ENCODE results near the gene CCDC146. TPM values are rescaled to one million over a fixed set of nuclear protein-coding genes. Genes with fewer than 3 reads are reported as not detected.

CCDC146 gene
- total RNA-seq, 1 experiment from 2014 or later = 1.1 TPM

DNA sequence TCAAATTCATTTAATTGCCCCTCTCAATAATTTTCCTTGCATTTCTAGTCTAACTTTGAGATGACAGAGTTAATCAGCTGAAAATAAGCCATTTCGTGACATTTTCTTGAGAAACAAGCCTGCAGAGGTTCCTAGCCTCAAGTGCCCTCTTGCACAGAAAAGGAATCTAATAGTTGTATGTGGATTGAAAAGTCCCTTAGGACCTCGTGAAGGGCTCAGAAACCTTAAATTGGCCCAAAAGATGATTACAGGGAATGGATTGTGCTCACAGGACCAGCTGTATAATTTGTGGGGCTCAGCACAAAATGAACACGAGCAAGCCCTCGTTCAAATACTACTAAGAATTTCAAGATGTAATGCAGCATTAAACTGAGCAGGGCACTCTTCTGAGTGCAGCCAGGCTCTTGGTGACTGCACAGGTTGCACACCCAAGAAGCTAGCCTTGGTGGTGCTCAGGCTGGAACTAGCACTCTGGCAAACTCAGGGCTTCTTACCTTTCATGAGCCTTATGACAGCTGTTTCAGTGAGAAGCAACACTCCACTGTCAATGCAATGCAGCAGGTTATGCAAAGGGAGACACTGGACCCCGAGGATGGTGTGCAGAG is 191.6 kb downstream of the CCDC146 start:
- H3K27ac Mint-ChIP-seq = no peak overlapping the region
- H3K4me3 Mint-ChIP-seq = no peak overlapping the region
- ChIA-PET CTCF (no interaction called here), POLR2A (no interaction called here)
- ATAC-seq (no peak), DNase-seq (ENCODE audit: low spot score) (no peak)
- TF ChIP-seq NR3C1 (CRISPR knock-in tag; conservative IDR thresholded peaks at IDR 0.05; ENCODE audit: low read depth) (no peak), NR2C2 (CRISPR knock-in tag; IDR thresholded peaks at IDR 0.05) (no peak), PRRX2 (CRISPR knock-in tag; IDR thresholded peaks at IDR 0.05) (no peak), ESRRA (CRISPR knock-in tag; IDR thresholded peaks at IDR 0.05; ENCODE audit: borderline replicate concordance) (no peak), TP53 (CRISPR knock-in tag; IDR thresholded peaks at IDR 0.05) (no peak), GRHL2 (CRISPR knock-in tag; IDR thresholded peaks at IDR 0.05; ENCODE audit: insufficient replicate concordance, severe bottlenecking) (no peak), ZNF232 (CRISPR knock-in tag; IDR thresholded peaks at IDR 0.05) (no peak), EMX1 (CRISPR knock-in tag; IDR thresholded peaks at IDR 0.05) (no peak)
- TF ChIP-seq, protein P1, sequence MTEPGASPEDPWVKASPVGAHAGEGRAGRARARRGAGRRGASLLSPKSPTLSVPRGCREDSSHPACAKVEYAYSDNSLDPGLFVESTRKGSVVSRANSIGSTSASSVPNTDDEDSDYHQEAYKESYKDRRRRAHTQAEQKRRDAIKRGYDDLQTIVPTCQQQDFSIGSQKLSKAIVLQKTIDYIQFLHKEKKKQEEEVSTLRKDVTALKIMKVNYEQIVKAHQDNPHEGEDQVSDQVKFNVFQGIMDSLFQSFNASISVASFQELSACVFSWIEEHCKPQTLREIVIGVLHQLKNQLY (CRISPR knock-in tag; IDR thresholded peaks at IDR 0.05) = no peak
- TF ChIP-seq, protein P2, sequence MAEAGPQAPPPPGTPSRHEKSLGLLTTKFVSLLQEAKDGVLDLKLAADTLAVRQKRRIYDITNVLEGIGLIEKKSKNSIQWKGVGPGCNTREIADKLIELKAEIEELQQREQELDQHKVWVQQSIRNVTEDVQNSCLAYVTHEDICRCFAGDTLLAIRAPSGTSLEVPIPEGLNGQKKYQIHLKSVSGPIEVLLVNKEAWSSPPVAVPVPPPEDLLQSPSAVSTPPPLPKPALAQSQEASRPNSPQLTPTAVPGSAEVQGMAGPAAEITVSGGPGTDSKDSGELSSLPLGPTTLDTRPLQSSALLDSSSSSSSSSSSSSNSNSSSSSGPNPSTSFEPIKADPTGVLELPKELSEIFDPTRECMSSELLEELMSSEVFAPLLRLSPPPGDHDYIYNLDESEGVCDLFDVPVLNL (CRISPR knock-in tag; IDR thresholded peaks at IDR 0.05; ENCODE audit: borderline replicate concordance, low read depth) = no peak
- TF ChIP-seq, protein P3, sequence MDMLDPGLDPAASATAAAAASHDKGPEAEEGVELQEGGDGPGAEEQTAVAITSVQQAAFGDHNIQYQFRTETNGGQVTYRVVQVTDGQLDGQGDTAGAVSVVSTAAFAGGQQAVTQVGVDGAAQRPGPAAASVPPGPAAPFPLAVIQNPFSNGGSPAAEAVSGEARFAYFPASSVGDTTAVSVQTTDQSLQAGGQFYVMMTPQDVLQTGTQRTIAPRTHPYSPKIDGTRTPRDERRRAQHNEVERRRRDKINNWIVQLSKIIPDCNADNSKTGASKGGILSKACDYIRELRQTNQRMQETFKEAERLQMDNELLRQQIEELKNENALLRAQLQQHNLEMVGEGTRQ (CRISPR knock-in tag; IDR thresholded peaks at IDR 0.05) = no peak
- TF ChIP-seq, protein P4, sequence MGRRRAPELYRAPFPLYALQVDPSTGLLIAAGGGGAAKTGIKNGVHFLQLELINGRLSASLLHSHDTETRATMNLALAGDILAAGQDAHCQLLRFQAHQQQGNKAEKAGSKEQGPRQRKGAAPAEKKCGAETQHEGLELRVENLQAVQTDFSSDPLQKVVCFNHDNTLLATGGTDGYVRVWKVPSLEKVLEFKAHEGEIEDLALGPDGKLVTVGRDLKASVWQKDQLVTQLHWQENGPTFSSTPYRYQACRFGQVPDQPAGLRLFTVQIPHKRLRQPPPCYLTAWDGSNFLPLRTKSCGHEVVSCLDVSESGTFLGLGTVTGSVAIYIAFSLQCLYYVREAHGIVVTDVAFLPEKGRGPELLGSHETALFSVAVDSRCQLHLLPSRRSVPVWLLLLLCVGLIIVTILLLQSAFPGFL (CRISPR knock-in tag; IDR thresholded peaks at IDR 0.05; ENCODE audit: borderline replicate concordance) = no peak
- TF ChIP-seq, protein P5, sequence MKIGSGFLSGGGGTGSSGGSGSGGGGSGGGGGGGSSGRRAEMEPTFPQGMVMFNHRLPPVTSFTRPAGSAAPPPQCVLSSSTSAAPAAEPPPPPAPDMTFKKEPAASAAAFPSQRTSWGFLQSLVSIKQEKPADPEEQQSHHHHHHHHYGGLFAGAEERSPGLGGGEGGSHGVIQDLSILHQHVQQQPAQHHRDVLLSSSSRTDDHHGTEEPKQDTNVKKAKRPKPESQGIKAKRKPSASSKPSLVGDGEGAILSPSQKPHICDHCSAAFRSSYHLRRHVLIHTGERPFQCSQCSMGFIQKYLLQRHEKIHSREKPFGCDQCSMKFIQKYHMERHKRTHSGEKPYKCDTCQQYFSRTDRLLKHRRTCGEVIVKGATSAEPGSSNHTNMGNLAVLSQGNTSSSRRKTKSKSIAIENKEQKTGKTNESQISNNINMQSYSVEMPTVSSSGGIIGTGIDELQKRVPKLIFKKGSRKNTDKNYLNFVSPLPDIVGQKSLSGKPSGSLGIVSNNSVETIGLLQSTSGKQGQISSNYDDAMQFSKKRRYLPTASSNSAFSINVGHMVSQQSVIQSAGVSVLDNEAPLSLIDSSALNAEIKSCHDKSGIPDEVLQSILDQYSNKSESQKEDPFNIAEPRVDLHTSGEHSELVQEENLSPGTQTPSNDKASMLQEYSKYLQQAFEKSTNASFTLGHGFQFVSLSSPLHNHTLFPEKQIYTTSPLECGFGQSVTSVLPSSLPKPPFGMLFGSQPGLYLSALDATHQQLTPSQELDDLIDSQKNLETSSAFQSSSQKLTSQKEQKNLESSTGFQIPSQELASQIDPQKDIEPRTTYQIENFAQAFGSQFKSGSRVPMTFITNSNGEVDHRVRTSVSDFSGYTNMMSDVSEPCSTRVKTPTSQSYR (CRISPR knock-in tag; IDR thresholded peaks at IDR 0.05) = no peak
- no peaks in the 10 kb centered on the region for H3K36me3 Mint-ChIP-seq
- no peaks in the 10 kb centered on the region for H3K27me3 Mint-ChIP-seq (ENCODE audit: low read depth)
- H3K9me3 Mint-ChIP-seq = no peaks in the 10 kb centered on the region
- H3K4me1 Mint-ChIP-seq = peaks cover 14% of the 10 kb centered on the region

DNA sequence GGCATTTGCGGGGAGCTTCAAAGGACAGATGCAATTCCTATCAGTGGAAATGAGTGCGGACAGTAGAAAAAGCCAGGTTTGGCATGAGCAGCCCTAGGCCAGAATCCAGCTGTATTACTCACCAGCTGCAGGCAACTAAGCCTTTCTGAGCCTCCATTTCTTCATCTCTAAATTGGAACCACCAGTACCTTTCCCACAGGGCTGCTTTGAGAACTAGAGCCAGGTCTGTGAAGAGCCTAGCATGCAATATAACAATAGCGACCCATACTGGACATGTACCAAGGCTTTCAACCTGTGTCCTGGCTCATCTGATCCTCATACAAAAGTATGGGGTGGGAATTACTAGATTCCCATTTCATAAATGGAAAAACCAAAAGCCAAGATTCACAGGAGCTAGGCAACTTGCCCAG is 192.8 kb downstream of the CCDC146 start:
- no peak for DNase-seq (ENCODE audit: low spot score)
- Mint-ChIP-seq H3K27ac (no peak overlapping the region), H3K4me1 (peaks cover 3% of the 10 kb centered on the region), H3K27me3 (ENCODE audit: low read depth) (no peaks in the 10 kb centered on the region), H3K4me3 (no peak overlapping the region), H3K36me3 (no peaks in the 10 kb centered on the region), H3K9me3 (no peaks in the 10 kb centered on the region)
- CTCF ChIA-PET = no interaction called here
- no peak for ATAC-seq
- POLR2A ChIA-PET = no interaction called here
- TF ChIP-seq NFATC4 (CRISPR knock-in tag; IDR thresholded peaks at IDR 0.05) (no peak), ZNF263 (CRISPR knock-in tag; IDR thresholded peaks at IDR 0.05; ENCODE audit: low read depth) (no peak), FOXK1 (CRISPR knock-in tag; IDR thresholded peaks at IDR 0.05) (no peak), ZNF317 (CRISPR knock-in tag; IDR thresholded peaks at IDR 0.05; ENCODE audit: borderline replicate concordance, low read depth) (no peak)
- TF ChIP-seq, protein P6, sequence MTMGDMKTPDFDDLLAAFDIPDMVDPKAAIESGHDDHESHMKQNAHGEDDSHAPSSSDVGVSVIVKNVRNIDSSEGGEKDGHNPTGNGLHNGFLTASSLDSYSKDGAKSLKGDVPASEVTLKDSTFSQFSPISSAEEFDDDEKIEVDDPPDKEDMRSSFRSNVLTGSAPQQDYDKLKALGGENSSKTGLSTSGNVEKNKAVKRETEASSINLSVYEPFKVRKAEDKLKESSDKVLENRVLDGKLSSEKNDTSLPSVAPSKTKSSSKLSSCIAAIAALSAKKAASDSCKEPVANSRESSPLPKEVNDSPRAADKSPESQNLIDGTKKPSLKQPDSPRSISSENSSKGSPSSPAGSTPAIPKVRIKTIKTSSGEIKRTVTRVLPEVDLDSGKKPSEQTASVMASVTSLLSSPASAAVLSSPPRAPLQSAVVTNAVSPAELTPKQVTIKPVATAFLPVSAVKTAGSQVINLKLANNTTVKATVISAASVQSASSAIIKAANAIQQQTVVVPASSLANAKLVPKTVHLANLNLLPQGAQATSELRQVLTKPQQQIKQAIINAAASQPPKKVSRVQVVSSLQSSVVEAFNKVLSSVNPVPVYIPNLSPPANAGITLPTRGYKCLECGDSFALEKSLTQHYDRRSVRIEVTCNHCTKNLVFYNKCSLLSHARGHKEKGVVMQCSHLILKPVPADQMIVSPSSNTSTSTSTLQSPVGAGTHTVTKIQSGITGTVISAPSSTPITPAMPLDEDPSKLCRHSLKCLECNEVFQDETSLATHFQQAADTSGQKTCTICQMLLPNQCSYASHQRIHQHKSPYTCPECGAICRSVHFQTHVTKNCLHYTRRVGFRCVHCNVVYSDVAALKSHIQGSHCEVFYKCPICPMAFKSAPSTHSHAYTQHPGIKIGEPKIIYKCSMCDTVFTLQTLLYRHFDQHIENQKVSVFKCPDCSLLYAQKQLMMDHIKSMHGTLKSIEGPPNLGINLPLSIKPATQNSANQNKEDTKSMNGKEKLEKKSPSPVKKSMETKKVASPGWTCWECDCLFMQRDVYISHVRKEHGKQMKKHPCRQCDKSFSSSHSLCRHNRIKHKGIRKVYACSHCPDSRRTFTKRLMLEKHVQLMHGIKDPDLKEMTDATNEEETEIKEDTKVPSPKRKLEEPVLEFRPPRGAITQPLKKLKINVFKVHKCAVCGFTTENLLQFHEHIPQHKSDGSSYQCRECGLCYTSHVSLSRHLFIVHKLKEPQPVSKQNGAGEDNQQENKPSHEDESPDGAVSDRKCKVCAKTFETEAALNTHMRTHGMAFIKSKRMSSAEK (CRISPR knock-in tag; IDR thresholded peaks at IDR 0.05; ENCODE audit: borderline replicate concordance) = no peak
- TF ChIP-seq, protein P7, sequence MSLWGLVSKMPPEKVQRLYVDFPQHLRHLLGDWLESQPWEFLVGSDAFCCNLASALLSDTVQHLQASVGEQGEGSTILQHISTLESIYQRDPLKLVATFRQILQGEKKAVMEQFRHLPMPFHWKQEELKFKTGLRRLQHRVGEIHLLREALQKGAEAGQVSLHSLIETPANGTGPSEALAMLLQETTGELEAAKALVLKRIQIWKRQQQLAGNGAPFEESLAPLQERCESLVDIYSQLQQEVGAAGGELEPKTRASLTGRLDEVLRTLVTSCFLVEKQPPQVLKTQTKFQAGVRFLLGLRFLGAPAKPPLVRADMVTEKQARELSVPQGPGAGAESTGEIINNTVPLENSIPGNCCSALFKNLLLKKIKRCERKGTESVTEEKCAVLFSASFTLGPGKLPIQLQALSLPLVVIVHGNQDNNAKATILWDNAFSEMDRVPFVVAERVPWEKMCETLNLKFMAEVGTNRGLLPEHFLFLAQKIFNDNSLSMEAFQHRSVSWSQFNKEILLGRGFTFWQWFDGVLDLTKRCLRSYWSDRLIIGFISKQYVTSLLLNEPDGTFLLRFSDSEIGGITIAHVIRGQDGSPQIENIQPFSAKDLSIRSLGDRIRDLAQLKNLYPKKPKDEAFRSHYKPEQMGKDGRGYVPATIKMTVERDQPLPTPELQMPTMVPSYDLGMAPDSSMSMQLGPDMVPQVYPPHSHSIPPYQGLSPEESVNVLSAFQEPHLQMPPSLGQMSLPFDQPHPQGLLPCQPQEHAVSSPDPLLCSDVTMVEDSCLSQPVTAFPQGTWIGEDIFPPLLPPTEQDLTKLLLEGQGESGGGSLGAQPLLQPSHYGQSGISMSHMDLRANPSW (CRISPR knock-in tag; conservative IDR thresholded peaks at IDR 0.05; ENCODE audit: low read depth) = no peak
- TF ChIP-seq, protein P8, sequence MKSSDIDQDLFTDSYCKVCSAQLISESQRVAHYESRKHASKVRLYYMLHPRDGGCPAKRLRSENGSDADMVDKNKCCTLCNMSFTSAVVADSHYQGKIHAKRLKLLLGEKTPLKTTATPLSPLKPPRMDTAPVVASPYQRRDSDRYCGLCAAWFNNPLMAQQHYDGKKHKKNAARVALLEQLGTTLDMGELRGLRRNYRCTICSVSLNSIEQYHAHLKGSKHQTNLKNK (CRISPR knock-in tag; IDR thresholded peaks at IDR 0.05) = no peak

Data from WTC11 (cell line).